Stromal cell of bone marrow (primary cell): Measurements from ENCODE around the gene TEKT3.
A peak's percentile ranks its signal among the peaks of the same experiment; 100 is the strongest.

ENCODE experiments used
- DNase-seq: peaks from one replicate; pipeline ENCODE4 v3.0.0-alpha.2; 2012; ENCODE audit warnings: low read depth

TEKT3 gene

GRCh38 chr17:15341385-15341849 lies at the start of gene TEKT3:
TEKT3 (minus strand) TSS chr17:15341597; CDS start chr17:15331585, 10,012 bp downstream.
- peak; percentile 59 for DNase-seq

DNA sequence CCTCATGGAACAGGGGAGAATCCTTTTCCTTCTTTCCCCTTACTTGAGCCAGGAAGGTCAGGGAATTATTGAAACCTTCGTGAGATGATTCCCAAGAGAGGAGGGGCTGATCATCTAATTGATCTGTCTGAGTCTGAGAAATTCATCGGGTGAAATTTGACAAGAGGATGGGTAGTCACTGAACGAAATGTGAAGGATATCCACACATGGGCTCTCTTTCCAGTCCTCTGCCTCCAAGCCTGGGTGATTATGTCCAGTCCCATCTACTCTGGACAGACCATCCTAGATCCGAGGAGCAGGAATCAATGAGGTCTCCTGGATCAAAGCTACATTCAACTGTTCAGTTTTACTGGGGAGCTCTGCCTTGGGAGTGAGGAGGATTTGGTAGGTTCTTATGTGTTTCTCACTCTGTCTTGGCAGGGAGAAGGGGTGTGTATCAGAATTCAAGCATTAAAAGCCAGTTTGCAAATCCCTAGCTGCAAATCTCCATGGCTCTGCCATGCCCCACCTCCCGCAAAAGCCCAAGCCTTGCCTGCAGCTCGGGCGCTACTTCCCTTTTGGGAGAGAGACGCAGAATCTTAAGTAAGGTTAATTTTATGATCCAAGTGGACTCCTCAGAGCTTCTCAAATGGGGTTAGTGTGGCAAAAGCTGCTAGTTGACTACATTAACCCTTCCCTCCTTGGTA lies 47.1 kb upstream of the TEKT3 start:
- DNase-seq = no peak

DNA sequence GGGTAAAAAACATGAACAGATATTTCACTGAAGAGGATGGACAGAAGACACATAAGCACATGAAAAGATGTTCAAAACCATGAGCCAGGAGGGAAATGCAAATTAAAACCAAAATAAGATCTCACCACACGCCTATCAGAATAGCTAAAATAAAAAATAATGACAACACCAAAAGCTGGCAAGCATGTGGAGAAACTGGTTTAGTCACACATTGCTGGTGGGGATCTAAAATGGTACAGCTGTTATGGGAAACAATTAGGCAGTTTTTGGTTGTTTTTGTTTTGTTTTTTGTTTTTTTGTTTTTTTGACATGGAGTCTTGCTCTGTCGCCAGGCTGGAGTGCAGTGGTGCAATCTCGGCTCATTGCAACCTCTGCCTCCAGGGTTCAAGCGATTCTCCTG lies 44.7 kb upstream of the TEKT3 start:
- no peak for DNase-seq

- DNase-seq = no peak
These were observed 43.9 kb upstream of the TEKT3 start for GRCh38 chr17:15385305-15385704.

DNA sequence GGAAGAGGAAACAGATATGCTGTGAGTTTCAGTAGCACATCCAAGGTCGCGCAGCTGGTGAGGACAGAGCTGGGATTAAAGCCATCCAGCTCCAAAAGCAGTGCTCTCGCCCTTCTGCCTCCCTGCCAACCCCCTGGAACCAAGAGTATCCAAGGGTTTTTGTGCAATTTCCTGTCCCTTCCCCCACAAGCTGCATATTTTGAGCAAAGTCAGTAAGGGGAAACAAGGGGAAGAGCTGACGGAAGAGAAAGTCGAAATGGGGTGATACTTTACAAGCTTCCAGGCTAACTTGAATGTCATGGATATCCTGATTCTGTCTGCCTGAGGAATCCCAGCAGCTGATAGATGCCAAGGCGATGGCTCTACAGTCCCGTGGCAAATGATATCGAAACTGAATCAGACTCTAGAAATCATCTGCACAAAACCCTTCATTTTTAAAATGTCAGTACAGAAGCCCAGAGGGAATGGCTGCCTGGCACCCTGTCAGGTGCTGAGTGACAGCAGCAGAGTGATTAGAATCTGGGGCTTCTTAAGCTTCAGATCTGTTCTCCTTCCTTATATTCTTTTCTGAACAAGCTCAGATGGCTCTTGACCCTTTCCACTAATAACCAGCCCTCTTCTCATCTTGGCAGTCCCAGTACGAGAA lies 42.9 kb upstream of the TEKT3 start:
- peak; percentile 28 for DNase-seq

GRCh38 chr17:15382914-15383313 lies 41.5 kb upstream of the TEKT3 start:
- DNase-seq = no peak

DNA sequence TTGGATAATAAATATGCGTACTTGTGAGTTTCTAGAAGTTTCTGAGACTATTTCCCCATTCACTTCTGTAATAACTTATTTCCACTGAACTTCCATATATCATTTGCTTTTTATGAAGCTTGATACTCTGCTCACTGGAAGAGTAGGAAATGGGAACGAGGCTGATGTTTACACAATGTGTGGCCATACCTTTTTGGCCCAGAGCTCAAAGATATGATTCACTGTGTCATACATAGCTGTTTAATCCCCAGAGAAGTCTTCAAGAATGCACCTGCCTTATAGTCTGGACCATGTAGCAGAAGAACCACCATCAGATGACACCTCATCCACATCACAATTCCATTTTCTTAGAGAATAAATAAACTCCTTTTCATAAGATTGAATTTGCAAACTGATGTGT lies 40.3 kb upstream of the TEKT3 start:
- DNase-seq = no peak

- no peak for DNase-seq
These were observed 39.0 kb upstream of the TEKT3 start for GRCh38 chr17:15380446-15380845.

DNA sequence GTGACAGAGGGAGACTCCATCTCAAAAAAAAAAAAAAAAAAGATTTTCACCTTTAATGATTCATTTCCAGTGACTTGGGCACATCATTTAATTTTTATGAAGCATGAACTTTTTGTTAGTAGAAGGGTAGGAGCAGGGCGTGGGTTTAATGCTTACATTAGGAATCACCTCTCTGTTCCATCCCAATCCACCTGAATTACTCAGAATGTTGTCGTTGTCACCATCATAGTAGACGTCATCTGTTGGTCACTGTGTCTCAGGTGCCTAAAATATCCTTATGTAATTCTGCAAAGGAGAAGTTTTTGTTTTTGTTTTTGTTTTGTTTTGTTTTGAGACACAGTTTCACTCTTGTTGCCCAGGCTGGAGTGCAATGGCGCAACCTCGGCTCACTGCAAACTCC lies 38.3 kb upstream of the TEKT3 start:
- DNase-seq = no peak

- no peak for DNase-seq
These were observed 36.8 kb upstream of the TEKT3 start for GRCh38 chr17:15378243-15378642.

DNA sequence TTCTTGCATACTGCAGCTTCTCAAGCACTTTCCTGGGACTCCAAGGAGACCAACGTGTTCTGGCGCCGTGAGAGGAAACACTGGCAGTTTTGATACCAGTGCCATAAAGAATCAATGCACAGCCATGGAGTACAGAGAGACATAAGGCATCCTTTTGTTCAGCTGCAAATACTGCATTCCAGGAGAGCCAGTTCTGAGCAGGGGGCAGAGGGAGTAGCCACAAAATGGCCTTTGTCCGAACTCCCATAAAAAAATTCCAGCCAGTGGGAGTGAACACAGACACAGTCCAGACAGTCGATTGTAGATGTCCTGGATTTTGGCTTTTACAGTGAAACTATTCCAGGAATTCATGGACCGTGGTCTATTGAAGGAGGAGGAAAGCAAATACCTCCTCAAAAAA lies 36.2 kb upstream of the TEKT3 start:
- peak; percentile 20 for DNase-seq

- peak; percentile 75 for DNase-seq
These were observed 35.8 kb upstream of the TEKT3 start for GRCh38 chr17:15377200-15377599.

DNA sequence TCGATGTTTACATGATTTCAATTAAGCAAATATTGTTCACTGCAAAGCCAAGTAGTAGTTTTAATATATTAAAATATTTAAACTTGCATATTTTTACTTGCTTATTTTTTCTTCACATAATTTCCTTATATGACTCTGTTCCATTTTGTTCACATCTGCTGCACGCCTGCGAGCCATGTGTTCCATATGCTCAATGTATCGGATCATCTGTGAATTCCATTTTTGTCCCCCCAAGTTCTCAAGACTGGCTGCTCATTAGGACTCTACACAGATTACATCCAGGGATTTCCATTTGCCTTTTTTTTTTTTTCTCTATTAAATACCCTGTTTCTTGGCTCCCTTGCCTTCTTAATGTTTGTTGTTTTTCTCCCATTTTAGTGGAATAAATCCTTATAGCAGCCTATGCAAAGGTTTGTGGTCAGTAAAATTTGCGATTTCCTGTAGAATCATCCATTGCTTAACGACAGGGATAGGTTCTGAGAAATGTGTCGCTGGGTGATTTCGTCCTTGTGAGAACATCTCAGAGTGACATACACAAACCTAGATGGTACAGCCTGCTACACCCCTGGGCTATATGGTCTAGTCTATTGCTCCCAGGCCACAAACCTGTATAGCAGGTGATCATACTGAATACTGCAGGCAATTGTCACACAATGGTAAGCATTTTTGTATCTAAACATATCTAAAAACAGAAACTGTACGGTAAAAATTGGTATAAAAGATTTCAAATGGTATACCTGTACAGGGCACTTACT lies 30.2 kb upstream of the TEKT3 start:
- no peak for DNase-seq

GRCh38 chr17:15368600-15368999 lies 27.2 kb upstream of the TEKT3 start:
- DNase-seq = no peak

GRCh38 chr17:15366026-15366425 lies 24.6 kb upstream of the TEKT3 start:
- no peak for DNase-seq

GRCh38 chr17:15364615-15365014 lies 23.2 kb upstream of the TEKT3 start:
- DNase-seq = no peak

GRCh38 chr17:15363702-15364101 lies 22.3 kb upstream of the TEKT3 start:
- no peak for DNase-seq

- no peak for DNase-seq
These were observed 20.2 kb upstream of the TEKT3 start for GRCh38 chr17:15361592-15361991.

GRCh38 chr17:15361151-15361550 lies 19.8 kb upstream of the TEKT3 start:
- DNase-seq = no peak

- DNase-seq = no peak
These were observed 12.9 kb upstream of the TEKT3 start for GRCh38 chr17:15354256-15354655.

GRCh38 chr17:15351925-15352324 lies 10.5 kb upstream of the TEKT3 start:
- peak; percentile 87 for DNase-seq

- no peak for DNase-seq
These were observed 10.1 kb upstream of the TEKT3 start for GRCh38 chr17:15351478-15351840.
